H9 (cell line): ENCODE results near the gene ADCY5. TPM values are rescaled to one million over a fixed set of nuclear protein-coding genes. Genes with fewer than 3 reads are reported as not detected.

Experiments
- DNase-seq: peaks from one replicate; pipeline ENCODE4 v3.0.0-alpha.2; 2017
- H2AFZ ChIP-seq: one replicate; pipeline ENCODE4 v1.6.1; 2013; ENCODE audit warnings: mild to moderate bottlenecking, low read length, control low read depth, moderate library complexity
- H2AK5ac ChIP-seq: 2 replicates; pipeline ENCODE4 v1.6.1; 2013; ENCODE audit warnings: low read length, control low read depth, mixed read lengths; ENCODE audit not compliant: insufficient read length
- H2BK120ac ChIP-seq: one replicate; pipeline ENCODE4 v1.6.1; 2013; ENCODE audit warnings: low read depth, mild to moderate bottlenecking, low read length, control low read depth, inconsistent platforms; ENCODE audit not compliant: poor library complexity, severe bottlenecking
- H2BK12ac ChIP-seq: 2 replicates; pipeline ENCODE4 v1.6.1; 2013; ENCODE audit warnings: low read length, control low read depth, mixed read lengths, low read depth; ENCODE audit not compliant: insufficient read length
- H2BK15ac ChIP-seq: 2 replicates; pipeline ENCODE4 v1.6.1; 2013; ENCODE audit warnings: low read depth, low read length, control low read depth
- H2BK20ac ChIP-seq: one replicate; pipeline ENCODE4 v1.6.1; 2013; ENCODE audit warnings: low read depth, mild to moderate bottlenecking, low read length, control low read depth, inconsistent platforms; ENCODE audit not compliant: poor library complexity, severe bottlenecking
- H2BK5ac ChIP-seq: 2 replicates; pipeline ENCODE4 v1.6.1; 2013; ENCODE audit warnings: low read length, control low read depth, mixed read lengths; ENCODE audit not compliant: insufficient read length
- H3K14ac ChIP-seq: 2 replicates; pipeline ENCODE4 v1.6.1; 2013; ENCODE audit warnings: low read length, control low read depth; ENCODE audit not compliant: insufficient read depth
- H3K18ac ChIP-seq: 2 replicates; pipeline ENCODE4 v1.6.1; 2013; ENCODE audit warnings: low read depth, mild to moderate bottlenecking, mixed read lengths, low read length, control low read depth; ENCODE audit not compliant: insufficient read length
- H3K23ac ChIP-seq: 2 replicates; pipeline ENCODE4 v1.6.1; 2013; ENCODE audit warnings: low read length, control low read depth, mixed read lengths, low read depth; ENCODE audit not compliant: insufficient read length
- H3K23me2 ChIP-seq: 2 replicates; pipeline ENCODE4 v1.6.1; 2013; ENCODE audit warnings: low read depth, mild to moderate bottlenecking, mixed read lengths, low read length, control low read depth; ENCODE audit not compliant: insufficient read length, poor library complexity, severe bottlenecking
- H3K27ac ChIP-seq: 2 replicates; pipeline ENCODE4 v1.5.1; 2013; ENCODE audit warnings: low read length, control low read depth, mixed read lengths, low read depth; ENCODE audit not compliant: insufficient read length
- H3K27me3 ChIP-seq: 2 replicates; pipeline ENCODE4 v1.6.1; 2013; ENCODE audit warnings: low read length, control low read depth, inconsistent platforms; ENCODE audit not compliant: insufficient read depth
- H3K4ac ChIP-seq: 2 replicates; pipeline ENCODE4 v1.6.1; 2013; ENCODE audit warnings: low read depth, mild to moderate bottlenecking, control low read depth, inconsistent platforms, low read length, moderate library complexity
- H3K4me1 ChIP-seq: 2 replicates; pipeline ENCODE4 v1.6.1; 2013; ENCODE audit warnings: low read length, control low read depth, inconsistent platforms; ENCODE audit not compliant: insufficient read depth
- H3K4me2 ChIP-seq: 2 replicates; pipeline ENCODE4 v1.6.1; 2013; ENCODE audit warnings: low read length, control low read depth, mixed read lengths; ENCODE audit not compliant: insufficient read length, insufficient read depth
- H3K56ac ChIP-seq: 2 replicates; pipeline ENCODE4 v1.6.1; 2013; ENCODE audit warnings: low read depth, mild to moderate bottlenecking, mixed read lengths, low read length, control low read depth; ENCODE audit not compliant: insufficient read length
- H3K79me1 ChIP-seq: 2 replicates; pipeline ENCODE4 v1.6.1; 2013; ENCODE audit warnings: low read depth, mild to moderate bottlenecking, moderate library complexity, low read length, control low read depth, inconsistent platforms; ENCODE audit not compliant: insufficient read depth, poor library complexity, severe bottlenecking
- H3K79me2 ChIP-seq: 2 replicates; pipeline ENCODE4 v1.6.1; 2013; ENCODE audit warnings: low read length, control low read depth, inconsistent platforms; ENCODE audit not compliant: insufficient read depth
- H3K9ac ChIP-seq: 2 replicates; pipeline ENCODE4 v1.6.1; 2013; ENCODE audit warnings: low read length, control low read depth, mixed read lengths; ENCODE audit not compliant: insufficient read length; ENCODE audit errors: extremely low read depth
- H3K9me3 ChIP-seq: one replicate; pipeline ENCODE4 v1.6.1; 2013; ENCODE audit warnings: low read depth, low read length, inconsistent platforms; ENCODE audit not compliant: control insufficient read depth
- H3T11ph ChIP-seq: one replicate; pipeline ENCODE4 v1.6.1; 2013; ENCODE audit warnings: mild to moderate bottlenecking, low read length, control low read depth, inconsistent platforms
- H4K20me1 ChIP-seq: one replicate; pipeline ENCODE4 v1.6.1; 2013; ENCODE audit not compliant: control insufficient read depth, insufficient read length, insufficient read depth
- H4K5ac ChIP-seq: 2 replicates; pipeline ENCODE4 v1.6.1; 2013; ENCODE audit warnings: low read depth, mild to moderate bottlenecking, mixed read lengths, low read length, control low read depth; ENCODE audit not compliant: insufficient read length
- H4K8ac ChIP-seq: replicated peaks from 2 replicates; pipeline ENCODE4 v1.6.1; 2013; ENCODE audit warnings: low read length, control low read depth, mixed read lengths, low read depth; ENCODE audit not compliant: insufficient read length
- H4K91ac ChIP-seq: 2 replicates; pipeline ENCODE4 v1.6.1; 2013; ENCODE audit warnings: low read depth, mild to moderate bottlenecking, moderate library complexity, mixed read lengths, low read length, control low read depth; ENCODE audit not compliant: insufficient read length
- H3K27ac Mint-ChIP-seq, 3 experiments: 2 replicates in 2 of 3; 3 replicates in 1 of 3; pipeline ENCODE4 v1.8.0; 2020 to 2021; ENCODE audit warnings: mixed read lengths in 3 of 3, mild to moderate bottlenecking in 1 of 3, moderate library complexity in 1 of 3
- H3K27me3 Mint-ChIP-seq: 2 replicates; pipeline ENCODE4 v1.8.0; 2021; ENCODE audit warnings: low read depth, mild to moderate bottlenecking, moderate library complexity, mixed read lengths
- H3K36me3 Mint-ChIP-seq, 3 experiments: 2 replicates in 2 of 3; 3 replicates in 1 of 3; pipeline ENCODE4 v1.8.0; 2020 to 2021; ENCODE audit warnings: low read depth in 3 of 3, mixed read lengths in 3 of 3; ENCODE audit not compliant: insufficient read depth in 1 of 3
- H3K4me1 Mint-ChIP-seq, 2 experiments: 2 replicates each; pipeline ENCODE4 v1.8.0; 2020; ENCODE audit warnings: mixed read lengths in 2 of 2
- H3K4me3 Mint-ChIP-seq, 2 experiments: 2 replicates in 1 of 2; 3 replicates in 1 of 2; pipeline ENCODE4 v1.8.0; 2020 to 2021; ENCODE audit warnings: mild to moderate bottlenecking in 2 of 2, mixed read lengths in 2 of 2, moderate library complexity in 1 of 2
- H3K9me3 Mint-ChIP-seq, 2 experiments: 2 replicates in 1 of 2; 3 replicates in 1 of 2; pipeline ENCODE4 v1.8.0; 2020; ENCODE audit warnings: mild to moderate bottlenecking in 2 of 2, mixed read lengths in 2 of 2, moderate library complexity in 1 of 2
- WGBS: extraction: QIAGEN DNeasy Blood & Tissue Kit; methylation state at CpG from one replicate; pipeline ENCODE4 v1.1.7; 2013; ENCODE audit warnings: missing lambda C conversion rate, low lambda C conversion rate, mixed read lengths; ENCODE audit not compliant: insufficient read length; ENCODE audit errors: extremely low coverage; 5-methylcytosine and 5-hydroxymethylcytosine counted together
- total RNA-seq: library from RNA; stranded (reverse); gene quantifications from 2 replicates; pipeline ENCODE4 v1.2.1, GENCODE V29; 2021
- TF ChIP-seq, protein P1 (sequence below): fragments of 200-600 bp; sonication (generic); conservative IDR thresholded peaks from 3 replicates; pipeline ENCODE4 v1.8.0; 2021; ENCODE audit warnings: antibody characterized with exemption, mild to moderate bottlenecking

The ADCY5 gene
- total RNA-seq, 1 experiment from 2014 or later, result 5.0 TPM

DNA sequence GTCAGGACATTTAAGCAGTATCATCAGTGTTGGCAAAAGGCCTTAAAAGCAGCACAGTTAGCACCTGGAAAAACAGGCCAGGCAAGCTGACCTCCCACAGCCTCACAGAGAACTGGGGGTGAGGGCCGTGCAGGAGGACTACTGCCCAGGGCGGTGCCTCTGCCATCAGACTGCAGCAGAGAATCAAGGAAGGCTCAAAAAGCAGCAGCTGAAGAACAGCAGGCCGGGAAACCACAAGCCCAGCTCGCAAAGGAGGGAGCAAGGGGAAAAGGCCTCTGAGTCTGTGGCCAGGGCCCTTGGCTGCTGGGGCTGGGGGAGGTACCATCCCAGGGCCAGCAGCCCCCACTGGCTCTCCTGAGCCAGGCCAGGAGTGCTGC is 163.0 kb downstream of the ADCY5 start:
- H3K9me3 Mint-ChIP-seq, result no peaks in the 10 kb centered on the region
- Histone ChIP-seq H3T11ph (no peak overlapping the region), H3K9ac (no peak overlapping the region), H3K79me1 (no peaks in the 10 kb centered on the region), H3K27me3 (no peaks in the 10 kb centered on the region), H2AK5ac (no peak overlapping the region), H3K4me1 (no peaks in the 10 kb centered on the region), H3K14ac (no peak overlapping the region), H3K4me2 (no peak overlapping the region), H4K8ac (no peak overlapping the region), H4K20me1 (no peaks in the 10 kb centered on the region), H3K27ac (no peak overlapping the region), H3K23ac (no peak overlapping the region), H3K18ac (no peak overlapping the region), H4K5ac (no peak overlapping the region), H3K23me2 (no peaks in the 10 kb centered on the region), H2BK120ac (no peak overlapping the region), H3K79me2 (no peaks in the 10 kb centered on the region), H2BK20ac (no peak overlapping the region), H3K9me3 (no peaks in the 10 kb centered on the region), H3K4ac (no peak overlapping the region), H2AFZ (no peak overlapping the region), H2BK5ac (no peak overlapping the region), H2BK15ac (no peak overlapping the region), H3K56ac (no peak overlapping the region), H2BK12ac (no peak overlapping the region), H4K91ac (no peak overlapping the region)
- TF ChIP-seq, protein P1, sequence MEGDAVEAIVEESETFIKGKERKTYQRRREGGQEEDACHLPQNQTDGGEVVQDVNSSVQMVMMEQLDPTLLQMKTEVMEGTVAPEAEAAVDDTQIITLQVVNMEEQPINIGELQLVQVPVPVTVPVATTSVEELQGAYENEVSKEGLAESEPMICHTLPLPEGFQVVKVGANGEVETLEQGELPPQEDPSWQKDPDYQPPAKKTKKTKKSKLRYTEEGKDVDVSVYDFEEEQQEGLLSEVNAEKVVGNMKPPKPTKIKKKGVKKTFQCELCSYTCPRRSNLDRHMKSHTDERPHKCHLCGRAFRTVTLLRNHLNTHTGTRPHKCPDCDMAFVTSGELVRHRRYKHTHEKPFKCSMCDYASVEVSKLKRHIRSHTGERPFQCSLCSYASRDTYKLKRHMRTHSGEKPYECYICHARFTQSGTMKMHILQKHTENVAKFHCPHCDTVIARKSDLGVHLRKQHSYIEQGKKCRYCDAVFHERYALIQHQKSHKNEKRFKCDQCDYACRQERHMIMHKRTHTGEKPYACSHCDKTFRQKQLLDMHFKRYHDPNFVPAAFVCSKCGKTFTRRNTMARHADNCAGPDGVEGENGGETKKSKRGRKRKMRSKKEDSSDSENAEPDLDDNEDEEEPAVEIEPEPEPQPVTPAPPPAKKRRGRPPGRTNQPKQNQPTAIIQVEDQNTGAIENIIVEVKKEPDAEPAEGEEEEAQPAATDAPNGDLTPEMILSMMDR, result no peak
- peaks cover 9 to 20% (median 19%) of the 10 kb centered on the region in 3 experiments for H3K36me3 Mint-ChIP-seq
- no peak overlapping the region; a peak in 1 of 7 replicates for H3K27ac Mint-ChIP-seq
- no peaks in the 10 kb centered on the region; a peak in 1 of 4 replicates for H3K4me1 Mint-ChIP-seq
- H3K27me3 Mint-ChIP-seq, result no peaks in the 10 kb centered on the region
- DNase-seq, result no peak
- H3K4me3 Mint-ChIP-seq, result no peak overlapping the region
- no CpG with 5 or more reads among the region's 4 CpGs for WGBS
